Endothelial cell (in vitro differentiated cells): ENCODE data around the gene FGF14. TPM values are rescaled to one million over a fixed set of nuclear protein-coding genes. Genes with fewer than 3 reads are reported as not detected.
A peak's percentile ranks its signal among the peaks of the same experiment; 100 is the strongest.

Experiments
- DNase-seq: peaks from one replicate; pipeline ENCODE4 v3.0.0; 2021; ENCODE audit warnings: low spot score
- H3K27ac Mint-ChIP-seq: one replicate; pipeline ENCODE4 v1.8.0; 2021; ENCODE audit warnings: mixed read lengths, inconsistent platforms; ENCODE audit not compliant: unreplicated experiment
- H3K27me3 Mint-ChIP-seq: one replicate; pipeline ENCODE4 v1.8.0; 2021; ENCODE audit warnings: mild to moderate bottlenecking, moderate library complexity, mixed read lengths, inconsistent platforms; ENCODE audit not compliant: unreplicated experiment
- H3K36me3 Mint-ChIP-seq: one replicate; pipeline ENCODE4 v1.8.0; 2021; ENCODE audit warnings: mild to moderate bottlenecking, low read depth, mixed read lengths, inconsistent platforms; ENCODE audit not compliant: unreplicated experiment
- H3K4me1 Mint-ChIP-seq: one replicate; pipeline ENCODE4 v1.8.0; 2021; ENCODE audit warnings: mild to moderate bottlenecking, mixed read lengths, inconsistent platforms; ENCODE audit not compliant: unreplicated experiment
- H3K4me3 Mint-ChIP-seq: one replicate; pipeline ENCODE4 v1.8.0; 2021; ENCODE audit warnings: mild to moderate bottlenecking, mixed read lengths, inconsistent platforms; ENCODE audit not compliant: unreplicated experiment
- H3K9me3 Mint-ChIP-seq: one replicate; pipeline ENCODE4 v1.8.0; 2021; ENCODE audit warnings: mixed read lengths, inconsistent platforms; ENCODE audit not compliant: unreplicated experiment
- CTCF ChIP-seq: fragments of 200-600 bp; sonication (generic); IDR thresholded peaks from one replicate; pipeline ENCODE4 v1.5.0; 2021; ENCODE audit warnings: antibody characterized with exemption; ENCODE audit not compliant: unreplicated experiment
- total RNA-seq: library from RNA; stranded (reverse); fragmentation: NEBNext Ultra II Directional; extraction: Animal tissue kit (Norgen Biotek cat#: 25700); gene quantifications from one replicate; pipeline ENCODE4 v1.2.1, GENCODE V29; 2021; ENCODE audit not compliant: unreplicated experiment

FGF14 gene
- total RNA-seq, 1 donor from 2014 or later: 0.13 TPM

GRCh38 chr13:102405499-102406100, 3.8 kb upstream of the FGF14 start:
- H3K36me3 Mint-ChIP-seq: no peaks in the 10 kb centered on the region
- peak; percentile 42 for DNase-seq
- no peak overlapping the region for H3K4me3 Mint-ChIP-seq
- peaks cover 9% of the 10 kb centered on the region for H3K27me3 Mint-ChIP-seq
- TF ChIP-seq CTCF: no peak
- no peaks in the 10 kb centered on the region for H3K9me3 Mint-ChIP-seq
- H3K27ac Mint-ChIP-seq: no peak overlapping the region
- peaks cover 15% of the 10 kb centered on the region for H3K4me1 Mint-ChIP-seq

- peak overlapping the region; percentile 11 for H3K4me3 Mint-ChIP-seq
- H3K36me3 Mint-ChIP-seq: no peaks in the 10 kb centered on the region
- DNase-seq: peak; percentile 41
- peaks cover 13% of the 10 kb centered on the region for H3K27me3 Mint-ChIP-seq
- H3K9me3 Mint-ChIP-seq: no peaks in the 10 kb centered on the region
- no peak for TF ChIP-seq CTCF
- H3K27ac Mint-ChIP-seq: no peak overlapping the region
- H3K4me1 Mint-ChIP-seq: peaks cover 18% of the 10 kb centered on the region
Measured at GRCh38 chr13:102402290-102402689, 442 bp upstream of the FGF14 start.

GRCh38 chr13:102401265-102401664, 583 bp downstream of the FGF14 start:
- DNase-seq: no peak
- Mint-ChIP-seq H3K36me3 (no peaks in the 10 kb centered on the region), H3K4me1 (peaks cover 18% of the 10 kb centered on the region), H3K27me3 (peaks cover 13% of the 10 kb centered on the region), H3K4me3 (peak overlapping the region; percentile 84), H3K27ac (no peak overlapping the region), H3K9me3 (no peaks in the 10 kb centered on the region)
- no peak for TF ChIP-seq CTCF

- Mint-ChIP-seq H3K27ac (no peak overlapping the region), H3K9me3 (no peaks in the 10 kb centered on the region), H3K4me3 (peak overlapping the region; percentile 84), H3K27me3 (peaks cover 13% of the 10 kb centered on the region), H3K4me1 (peaks cover 18% of the 10 kb centered on the region), H3K36me3 (no peaks in the 10 kb centered on the region)
- TF ChIP-seq CTCF: no peak
- DNase-seq: peak; percentile 6
Measured at GRCh38 chr13:102400675-102401145, 1.1 kb downstream of the FGF14 start.

GRCh38 chr13:102399791-102400674, 1.8 kb downstream of the FGF14 start:
- peak overlapping the region; percentile 16 for H3K27ac Mint-ChIP-seq
- TF ChIP-seq CTCF: no peak

More at GRCh38 chr13:102399791-102400674, 1.8 kb downstream of the FGF14 start:
- peak overlapping the region; percentile 84 for H3K4me3 Mint-ChIP-seq
- H3K36me3 Mint-ChIP-seq: no peaks in the 10 kb centered on the region
- no peaks in the 10 kb centered on the region for H3K9me3 Mint-ChIP-seq
- peaks cover 13% of the 10 kb centered on the region for H3K27me3 Mint-ChIP-seq
- H3K4me1 Mint-ChIP-seq: peaks cover 20% of the 10 kb centered on the region
- peak; percentile 18 for DNase-seq
